K562 (cell line): ENCODE data around the gene PRKAR2B. TPM values are rescaled to one million over a fixed set of nuclear protein-coding genes. Genes with fewer than 3 reads are reported as not detected.

ENCODE experiments used
- ADNP ChIP-seq: fragments of 200-800 bp; sonication (Bioruptor generic); IDR thresholded peaks from 2 replicates; pipeline ENCODE4 v1.6.1; 2016; ENCODE audit warnings: missing genetic modification characterization, missing compliant biosample characterization
- CREB1 ChIP-seq, 2 experiments: sonication (generic) in 1 of 2; formaldehyde crosslinking in 1 of 2; IDR thresholded peaks; 2 replicates each; pipeline versions ENCODE4 v1.6.1 to v1.8.0; 2012 to 2022; ENCODE audit warnings: inconsistent platforms in 1 of 2, mild to moderate bottlenecking in 1 of 2, missing genetic modification reagents in 1 of 2, moderate library complexity in 1 of 2
- ESRRB ChIP-seq: fragments of 250-450 bp; sonication (Bioruptor Pico); IDR thresholded peaks from 2 replicates; pipeline ENCODE4 v1.5.0; 2020; ENCODE audit warnings: mild to moderate bottlenecking, moderate library complexity, borderline replicate concordance
- ETV1 ChIP-seq: fragments of 450-650 bp; conservative IDR thresholded peaks from 2 replicates; pipeline ENCODE4 v1.6.1; 2016; ENCODE audit warnings: missing genetic modification characterization, control low read depth, low read depth, missing compliant biosample characterization
- FUS ChIP-seq: fragments of 200-400 bp; formaldehyde crosslinking; optimal IDR thresholded peaks from 2 replicates; pipeline ENCODE3; 2017; ENCODE audit warnings: low read depth, low read length
- GABPA ChIP-seq: fragments of 200-800 bp; sonication (Bioruptor generic); conservative IDR thresholded peaks from 2 replicates; pipeline ENCODE4 v1.6.1; 2016; ENCODE audit warnings: low read depth, missing genetic modification characterization, missing compliant biosample characterization
- LARP7 ChIP-seq: fragments of 450-650 bp; IDR thresholded peaks from 2 replicates; pipeline ENCODE4 v1.6.1; 2016
- MCM2 ChIP-seq: fragments of 450-650 bp; IDR thresholded peaks from 2 replicates; pipeline ENCODE4 v1.6.1; 2017; ENCODE audit warnings: low read depth, mild to moderate bottlenecking
- NCOA2 ChIP-seq, 2 experiments: fragments of 450-650 bp; IDR thresholded peaks; 2 replicates each; pipeline ENCODE4 v1.6.1; 2018; ENCODE audit warnings: mild to moderate bottlenecking in 2 of 2, moderate library complexity in 1 of 2; ENCODE audit not compliant: partially characterized antibody in 2 of 2
- RBM25 ChIP-seq: fragments of 200-400 bp; formaldehyde crosslinking; IDR thresholded peaks from 2 replicates; pipeline ENCODE4 v1.6.1; 2018; ENCODE audit warnings: low read length, low read depth, moderate library complexity; ENCODE audit not compliant: severe bottlenecking
- SRSF9 ChIP-seq: fragments of 200-400 bp; formaldehyde crosslinking; IDR thresholded peaks from 2 replicates; pipeline ENCODE4 v1.6.1; 2017; ENCODE audit warnings: low read depth, low read length, borderline replicate concordance
- STAT5A ChIP-seq: IDR thresholded peaks from 2 replicates; pipeline ENCODE4 v1.6.1; 2012; ENCODE audit warnings: low read length, inconsistent platforms, borderline replicate concordance
- YY1 ChIP-seq, 3 experiments: IDR thresholded peaks; 2 replicates each; pipeline ENCODE4 v1.6.1; 2011; ENCODE audit warnings: low read length in 2 of 3, mild to moderate bottlenecking in 2 of 3, moderate library complexity in 2 of 3, borderline replicate concordance in 1 of 3, control low read depth in 1 of 3, low read depth in 1 of 3; ENCODE audit not compliant: insufficient read depth in 3 of 3, insufficient replicate concordance in 2 of 3, control insufficient read depth in 1 of 3, insufficient read length in 1 of 3; ENCODE audit errors: extremely low read depth in 1 of 3
- ZBTB8A ChIP-seq: fragments of 450-650 bp; IDR thresholded peaks from 2 replicates; pipeline ENCODE4 v1.6.1; 2018; ENCODE audit warnings: mild to moderate bottlenecking, moderate library complexity; ENCODE audit not compliant: partially characterized antibody
- ZNF217 ChIP-seq: sonication (generic); formaldehyde crosslinking; IDR thresholded peaks from 2 replicates; pipeline ENCODE4 v1.8.0; 2022; ENCODE audit warnings: mild to moderate bottlenecking, missing genetic modification reagents
- ZNF282 ChIP-seq: sonication (generic); formaldehyde crosslinking; IDR thresholded peaks from 2 replicates; pipeline ENCODE4 v1.8.1; 2023; ENCODE audit warnings: missing genetic modification reagents
- ZZZ3 ChIP-seq: fragments of 450-650 bp; IDR thresholded peaks from 2 replicates; pipeline ENCODE4 v1.6.1; 2016; ENCODE audit warnings: antibody characterized with exemption, mild to moderate bottlenecking, moderate library complexity
- polyA plus RNA-seq, 8 experiments: library from polyadenylated mRNA; depleted of rRNA in 4 of 8; stranded (reverse) in 5 of 8; unstranded in 3 of 8; fragments of >200 nt; fragmentation: Nextera tagmentation in 2 of 8; fragmentation: Illumina TruSeq in 1 of 8; extraction: Ambion mirVana in 2 of 8; extraction: Trizol in 1 of 8; gene quantifications; 2 replicates each; pipeline versions ENCODE4 v1.2.1 to v1.2.3, GENCODE V29; 2011 to 2014; ENCODE audit warnings: inconsistent platforms in 1 of 8, missing spikeins in 1 of 8
- total RNA-seq, 7 experiments: library from RNA; depleted of rRNA in 6 of 7; stranded (reverse); fragments of >200 nt in 6 of 7; fragmentation: Illumina TruSeq in 2 of 7; extraction: Trizol in 2 of 7; gene quantifications; 2 replicates each; pipeline versions ENCODE4 v1.2.1 to v1.2.3, GENCODE V29; 2011 to 2021; ENCODE audit warnings: low replicate concordance in 1 of 7
- TF ChIP-seq, protein P1 (sequence below): sonication (generic); formaldehyde crosslinking; IDR thresholded peaks from 2 replicates; pipeline ENCODE4 v1.8.1; 2022; ENCODE audit warnings: missing genetic modification reagents

Gene PRKAR2B
- total and polyA plus RNA-seq, 9 of the 15 experiments (the other 6 are each of a cell fraction or from before 2014, with no cell fraction given), result 59.0 to 173 (median 129) TPM

DNA sequence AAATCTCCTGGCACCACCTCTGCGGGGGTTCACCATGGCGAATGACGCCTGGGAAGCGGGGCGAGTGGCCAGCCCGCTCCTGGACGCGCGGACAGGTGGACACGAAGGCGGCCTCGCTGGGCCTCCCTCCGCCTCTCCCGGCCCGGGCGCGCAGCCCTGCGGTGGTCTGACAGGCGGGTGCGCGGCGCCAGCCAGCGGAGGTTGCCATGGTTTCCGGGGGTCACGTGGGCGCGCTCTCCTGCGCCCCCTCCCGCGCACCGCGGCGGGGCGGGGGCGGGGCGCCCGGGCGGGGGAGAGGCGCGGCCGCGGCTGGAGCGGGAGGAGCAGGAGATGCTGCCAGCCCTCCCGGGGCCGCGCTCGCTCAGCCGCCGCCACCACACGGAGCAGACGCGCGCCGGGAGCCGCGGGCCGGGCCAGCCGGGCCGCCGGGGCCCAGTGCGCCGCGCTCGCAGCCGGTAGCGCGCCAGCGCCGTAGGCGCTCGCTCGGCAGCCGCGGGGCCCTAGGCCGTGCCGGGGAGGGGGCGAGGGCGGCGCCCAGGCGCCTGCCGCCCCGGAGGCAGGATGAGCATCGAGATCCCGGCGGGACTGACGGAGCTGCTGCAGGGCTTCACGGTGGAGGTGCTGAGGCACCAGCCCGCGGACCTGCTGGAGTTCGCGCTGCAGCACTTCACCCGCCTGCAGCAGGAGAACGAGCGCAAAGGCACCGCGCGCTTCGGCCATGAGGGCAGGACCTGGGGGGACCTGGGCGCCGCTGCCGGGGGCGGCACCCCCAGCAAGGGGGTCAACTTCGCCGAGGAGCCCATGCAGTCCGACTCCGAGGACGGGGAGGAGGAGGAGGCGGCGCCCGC lies at the start of gene PRKAR2B (continued):
- TF ChIP-seq SRSF9 (no peak), GABPA (tag) (no peak), RBM25 (peak; percentile 59), ETV1 (tag) (no peak), STAT5A (no peak), ADNP (tag) (no peak), FUS (no peak), ZBTB8A (no peak), MCM2 (no peak), NCOA2 (IDR thresholded peaks at IDR 0.05; ENCODE audit: partially characterized antibody in 2 of 2) (no peak), ZNF217 (CRISPR knock-in tag) (no peak), LARP7 (no peak), ZZZ3 (no peak), YY1 (IDR thresholded peaks at IDR 0.05; ENCODE audit: borderline replicate concordance in 1 of 3, control insufficient read depth in 1 of 3, extremely low read depth in 1 of 3, insufficient read depth in 3 of 3, insufficient read length in 1 of 3, insufficient replicate concordance in 2 of 3, low read depth in 1 of 3, low read length in 2 of 3) (peak; percentile 8 to 67 (median 56)), CREB1 (IDR thresholded peaks at IDR 0.05) (0 out of 2 replicates have a peak, but pooled peaks have one; percentile 46), CREB1 (CRISPR knock-in tag; IDR thresholded peaks at IDR 0.05) (peak; percentile 61; the same call in 1 of the 2 replicates), ESRRB (CRISPR knock-in tag) (no peak), ZNF282 (CRISPR knock-in tag) (0 out of 2 replicates have a peak, but pooled peaks have one; percentile 10)
- TF ChIP-seq, protein P1, sequence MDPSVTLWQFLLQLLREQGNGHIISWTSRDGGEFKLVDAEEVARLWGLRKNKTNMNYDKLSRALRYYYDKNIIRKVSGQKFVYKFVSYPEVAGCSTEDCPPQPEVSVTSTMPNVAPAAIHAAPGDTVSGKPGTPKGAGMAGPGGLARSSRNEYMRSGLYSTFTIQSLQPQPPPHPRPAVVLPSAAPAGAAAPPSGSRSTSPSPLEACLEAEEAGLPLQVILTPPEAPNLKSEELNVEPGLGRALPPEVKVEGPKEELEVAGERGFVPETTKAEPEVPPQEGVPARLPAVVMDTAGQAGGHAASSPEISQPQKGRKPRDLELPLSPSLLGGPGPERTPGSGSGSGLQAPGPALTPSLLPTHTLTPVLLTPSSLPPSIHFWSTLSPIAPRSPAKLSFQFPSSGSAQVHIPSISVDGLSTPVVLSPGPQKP (CRISPR knock-in tag), result no peak
